Nasal cavity respiratory epithelium epithelial cell of viscerocranial mucosa (primary cell): ENCODE results near the gene KRTAP5-1. TPM values are rescaled to one million over a fixed set of nuclear protein-coding genes. Genes with fewer than 3 reads are reported as not detected.

Experiments
- total RNA-seq: library from RNA; depleted of rRNA; stranded (reverse); fragments of >200 nt; gene quantifications from 2 replicates; pipeline ENCODE4 v1.2.3, GENCODE V29; 2014

Gene KRTAP5-1, protein sequence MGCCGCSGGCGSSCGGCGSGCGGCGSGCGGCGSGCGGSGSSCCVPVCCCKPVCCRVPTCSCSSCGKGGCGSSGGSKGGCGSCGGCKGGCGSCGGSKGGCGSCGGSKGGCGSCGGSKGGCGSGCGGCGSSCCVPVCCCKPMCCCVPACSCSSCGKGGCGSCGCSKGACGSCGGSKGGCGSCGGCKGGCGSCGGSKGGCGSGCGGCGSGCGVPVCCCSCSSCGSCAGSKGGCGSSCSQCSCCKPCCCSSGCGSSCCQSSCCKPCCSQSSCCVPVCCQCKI
- total RNA-seq: not detected in 2 replicates

DNA sequence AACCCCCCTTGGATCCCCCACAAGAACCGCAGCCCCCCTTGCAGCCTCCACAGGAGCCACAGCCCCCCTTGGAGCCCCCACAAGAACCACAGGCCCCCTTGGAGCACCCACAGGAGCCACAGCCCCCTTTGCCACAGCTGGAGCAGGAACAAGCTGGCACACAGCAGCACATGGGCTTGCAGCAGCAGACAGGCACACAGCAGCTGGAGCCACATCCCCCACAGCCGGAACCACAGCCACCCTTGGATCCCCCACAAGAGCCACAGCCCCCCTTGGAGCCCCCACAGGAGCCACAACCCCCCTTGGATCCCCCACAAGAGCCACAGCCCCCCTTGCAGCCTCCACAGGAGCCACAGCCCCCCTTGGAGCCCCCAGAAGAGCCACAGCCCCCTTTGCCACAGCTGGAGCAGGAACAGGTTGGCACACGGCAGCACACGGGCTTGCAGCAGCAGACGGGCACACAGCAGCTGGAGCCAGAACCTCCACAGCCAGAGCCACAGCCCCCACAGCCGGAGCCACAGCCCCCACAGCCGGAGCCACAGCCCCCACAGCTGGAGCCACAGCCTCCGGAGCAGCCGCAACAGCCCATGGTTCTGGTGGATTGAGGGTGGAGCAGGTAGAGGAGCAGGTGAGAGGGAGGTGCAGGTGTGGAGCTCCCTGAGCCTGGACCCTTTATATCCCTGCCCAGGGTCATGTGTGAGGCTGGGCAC is at the start of gene KRTAP5-1:
TSS of gene KRTAP5-1 (minus strand) at position 623 of the 710 bp plus-strand sequence. CDS start at position 589, 34 bp downstream.

DNA sequence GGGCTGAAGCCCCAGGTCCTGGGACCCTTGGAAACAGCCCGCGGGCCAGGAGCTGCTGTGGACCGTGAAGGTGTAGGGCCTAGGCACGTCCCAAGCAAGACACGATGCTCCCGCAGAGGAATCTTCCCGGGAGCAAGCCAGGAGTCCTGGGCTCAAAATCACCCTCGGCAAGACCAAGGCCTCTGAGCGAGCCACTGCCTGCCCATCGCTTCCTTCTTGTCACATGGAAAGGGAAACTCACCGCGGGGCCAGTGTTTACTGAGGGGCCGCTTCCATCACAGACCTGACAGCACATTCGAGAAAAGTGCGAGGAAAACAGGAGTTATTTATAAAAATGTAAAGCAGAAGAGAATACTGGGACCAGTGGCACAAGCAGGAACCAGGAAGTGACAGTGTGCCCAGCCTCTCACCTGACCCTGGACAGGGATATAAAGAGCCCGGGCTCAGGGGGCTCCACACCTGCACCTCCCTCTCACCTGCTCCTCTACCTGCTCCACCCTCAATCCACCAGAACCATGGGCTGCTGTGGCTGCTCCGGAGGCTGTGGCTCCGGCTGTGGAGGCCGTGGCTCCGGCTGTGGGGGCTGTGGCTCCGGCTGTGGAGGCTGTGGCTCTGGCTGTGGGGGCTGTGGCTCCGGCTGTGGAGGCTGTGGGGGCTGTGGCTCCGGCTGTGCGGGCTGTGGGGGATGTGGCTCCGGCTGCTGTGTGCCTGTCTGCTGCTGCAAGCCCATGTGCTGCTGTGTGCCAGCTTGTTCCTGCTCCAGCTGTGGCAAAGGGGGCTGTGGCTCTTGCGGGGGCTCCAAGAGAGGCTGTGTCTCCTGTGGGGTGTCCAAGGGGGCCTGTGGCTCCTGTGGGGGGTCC is 44.5 kb upstream of the KRTAP5-1 start, which contains the start of gene KRTAP5-5:
TSS of gene KRTAP5-5 (plus strand) at position 450 of the 860 bp plus-strand sequence. CDS start at position 516, 66 bp downstream.

DNA sequence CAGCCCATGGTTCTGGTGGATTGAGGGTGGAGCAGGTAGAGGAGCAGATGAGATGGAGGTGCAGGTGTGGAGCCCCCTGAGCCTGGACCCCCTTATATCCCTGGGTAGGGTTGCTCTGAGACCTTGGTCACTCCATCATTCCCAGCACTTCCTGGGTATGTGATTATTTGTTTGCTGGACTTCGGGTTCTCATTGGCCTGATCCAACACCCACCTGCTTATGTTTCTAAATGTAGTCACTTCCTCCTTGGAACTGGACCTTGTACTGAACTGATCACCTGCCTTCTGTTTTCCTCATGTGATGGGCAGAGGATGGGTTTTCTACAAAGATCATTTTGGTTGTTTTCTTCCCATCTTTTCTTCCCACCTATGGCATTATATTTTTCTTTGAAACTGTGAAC is 37.0 kb upstream of the KRTAP5-1 start, which contains the start of gene KRTAP5-4:
TSS of gene KRTAP5-4 (minus strand) at position 53 of the 400 bp plus-strand sequence. CDS start at position 8, 45 bp downstream.

DNA sequence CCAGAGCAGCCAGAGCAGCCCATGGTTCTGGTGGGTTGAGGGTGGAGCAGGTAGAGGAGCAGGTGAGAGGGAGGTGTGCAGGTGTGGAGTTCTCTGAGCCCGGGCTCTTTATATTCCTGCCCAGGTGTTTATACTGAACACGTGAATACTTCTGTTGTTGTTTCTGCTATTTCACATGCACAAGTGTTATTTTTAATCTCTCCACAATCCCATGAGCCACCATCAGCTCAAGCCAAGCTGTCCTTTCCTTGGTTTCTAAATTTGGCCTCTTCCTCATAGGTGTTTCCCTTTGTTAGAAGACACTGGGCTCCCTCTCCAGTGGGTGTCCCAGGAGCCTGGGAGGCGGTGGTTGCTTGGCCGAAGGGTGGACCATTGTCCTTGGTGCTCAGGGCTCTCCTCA is 23.3 kb upstream of the KRTAP5-1 start, which contains the start of gene KRTAP5-3:
TSS of gene KRTAP5-3 (minus strand) at position 101 of the 400 bp plus-strand sequence. CDS start at position 23, 78 bp downstream.

DNA sequence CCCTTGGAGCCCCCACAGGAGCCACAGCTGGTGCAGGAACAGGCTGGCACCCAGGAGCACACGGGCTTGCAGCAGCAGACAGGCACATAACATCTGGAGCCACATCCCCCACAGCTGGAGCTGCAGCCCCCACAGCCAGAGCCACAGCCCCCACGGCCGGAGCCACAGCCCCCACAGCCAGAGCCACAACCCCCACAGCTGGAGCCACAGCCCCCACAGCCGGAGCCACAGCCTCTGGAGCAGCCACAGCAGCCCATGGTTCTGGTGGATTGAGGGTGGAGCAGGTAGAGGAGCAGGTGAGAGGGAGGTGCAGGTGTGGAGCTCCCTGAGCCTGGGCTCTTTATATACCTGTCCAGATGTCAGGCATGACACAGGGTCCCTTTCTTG is 12.9 kb upstream of the KRTAP5-1 start, which contains the start of gene KRTAP5-2:
TSS of gene KRTAP5-2 (minus strand) at position 301 of the 387 bp plus-strand sequence. CDS start at position 257, 44 bp downstream.

DNA sequence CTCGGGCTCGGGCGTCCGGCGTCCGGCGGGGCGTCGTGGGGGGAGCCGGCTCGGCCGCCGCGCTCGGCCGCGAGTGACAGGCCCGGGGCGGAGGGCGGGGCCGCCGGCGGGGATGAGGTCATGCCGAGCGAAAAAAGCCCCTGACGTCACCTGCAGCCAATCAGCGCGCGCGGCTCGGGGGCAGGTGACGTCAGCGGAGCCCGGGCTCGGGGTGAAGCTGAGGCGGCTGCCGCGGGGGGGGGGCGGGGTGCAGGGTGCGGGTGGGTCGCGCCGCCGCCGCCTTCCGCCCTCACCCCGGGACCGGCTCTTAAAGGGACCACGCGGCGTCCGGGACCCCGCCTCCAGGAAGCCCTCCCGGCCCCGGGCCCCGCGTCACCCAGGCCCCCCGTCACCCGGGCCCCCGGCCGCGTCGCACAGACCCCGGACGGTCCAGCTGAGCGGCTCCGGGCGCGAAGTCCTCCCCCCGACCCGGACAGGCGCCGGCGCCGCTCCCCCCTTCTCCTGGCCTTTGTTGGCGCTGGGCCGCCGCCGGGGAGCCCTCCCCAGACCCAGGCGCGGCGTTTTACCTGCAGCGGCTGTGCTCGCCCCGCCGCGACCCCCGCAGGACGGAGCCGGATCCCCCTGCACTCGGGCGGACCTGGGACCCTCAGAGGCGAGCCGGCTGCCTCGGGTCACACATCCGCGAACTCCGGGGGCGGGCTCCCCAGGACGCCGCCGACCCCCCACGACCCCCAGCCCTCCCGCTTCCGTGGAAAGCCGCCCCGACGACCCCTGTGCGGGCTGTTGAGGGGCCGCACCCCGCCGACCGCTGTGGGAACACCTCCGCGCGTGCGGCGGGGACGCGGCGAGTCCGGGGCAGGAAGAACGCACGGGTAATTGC is 12.6 kb downstream of the KRTAP5-1 start, which contains the start of gene DUSP8:
TSS of gene DUSP8 (minus strand) at position 75 of the 880 bp plus-strand sequence. CDS start 6,445 bp downstream, outside the sequence.

Other genes with a start within 250 kb of the KRTAP5-1 start
- under 0.01 and 1.00 TPM in 2 replicates for gene BRSK2, start 195.3 kb downstream of the KRTAP5-1 start, total RNA-seq
- 25.6 and 35.9 TPM in 2 replicates for gene MOB2, start 98.5 kb downstream of the KRTAP5-1 start, total RNA-seq
- gene DUSP8, start 13.0 kb downstream of the KRTAP5-1 start, total RNA-seq: 1.6 and 1.7 TPM in 2 replicates
- gene KRTAP5-2, start 13.0 kb upstream of the KRTAP5-1 start, total RNA-seq: not detected in 2 replicates
- not detected in 2 replicates for gene KRTAP5-3, start 23.2 kb upstream of the KRTAP5-1 start, total RNA-seq
- not detected in 2 replicates for gene KRTAP5-4, start 36.9 kb upstream of the KRTAP5-1 start, total RNA-seq
- not detected in 2 replicates for gene KRTAP5-5, start 44.5 kb upstream of the KRTAP5-1 start, total RNA-seq
- gene KRTAP5-6, start 111.9 kb upstream of the KRTAP5-1 start, total RNA-seq: not detected in 2 replicates
- gene IFITM10, start 165.3 kb upstream of the KRTAP5-1 start, total RNA-seq: 0.34 and 1.2 TPM in 2 replicates
- gene CTSD, start 178.6 kb upstream of the KRTAP5-1 start, total RNA-seq: 222 and 1,296 TPM in 2 replicates
- gene SYT8, start 249.7 kb upstream of the KRTAP5-1 start, total RNA-seq: 0.68 and 10.0 TPM in 2 replicates